ENCODE results near the gene CEP63. TPM values are rescaled to one million over a fixed set of nuclear protein-coding genes. Genes with fewer than 3 reads are reported as not detected.

CEP63 gene
- total RNA-seq, 2 experiments from 2014 or later = 13.2 to 15.1 TPM

GRCh38 chr3:134477002-134477401 lies 8.9 kb upstream of the CEP63 start:
- intact Hi-C loops (cut with DNase I, micrococcal nuclease) = loop anchor here in 1 of 2 experiments (10.0 kb wide), 1 partner anchor 662 kb away; no protein-coding TSS in a partner anchor
- ATAC-seq (ENCODE audit: poor library complexity) = no peak
- H3K4me1 Mint-ChIP-seq (ENCODE audit: low read depth) = peaks cover 11% of the 10 kb centered on the region
- ChIA-PET CTCF (interaction anchor here (1.2 to 6.4 kb wide), 3 partner anchors 8 to 265 kb away, joined by 3 to 35 read pairs (median 3); no protein-coding TSS in a partner anchor), POLR2A (interaction anchor here (0.7 to 1.7 kb wide), 2 partner anchors 9 to 1717 kb away, joined by 3 to 12 read pairs; partner anchors contain the start of genes ANAPC13 and CEP63)
- peaks cover 72% of the 10 kb centered on the region for H3K36me3 Mint-ChIP-seq (ENCODE audit: low read depth)
- Histone ChIP-seq H3K27me3 (ENCODE audit: control insufficient read depth in 1 of 2, insufficient read depth in 2 of 2, low read length in 2 of 2) (no peaks in the 10 kb centered on the region), H3K4me1 (ENCODE audit: insufficient read depth, low read length) (peaks cover 4% of the 10 kb centered on the region), H3K4me3 (ENCODE audit: low read length) (no peak overlapping the region), H3K27ac (ENCODE audit: low read depth in 1 of 2, low read length in 2 of 2) (no peak overlapping the region), H3K36me3 (ENCODE audit: insufficient read depth, low read length) (peaks cover 57% of the 10 kb centered on the region), H3K9me3 (ENCODE audit: control insufficient read depth in 1 of 2, insufficient read depth in 1 of 2, low read length in 2 of 2) (no peaks in the 10 kb centered on the region)
- H3K9me3 Mint-ChIP-seq = no peaks in the 10 kb centered on the region
- no peak for TF ChIP-seq CTCF (IDR thresholded peaks at IDR 0.05)
- H3K27ac Mint-ChIP-seq = no peak overlapping the region
- no peaks in the 10 kb centered on the region for H3K27me3 Mint-ChIP-seq
- DNase-seq = no peak
- no peak overlapping the region for H3K4me3 Mint-ChIP-seq

- POLR2A ChIA-PET = interaction anchor here (0.7 to 1.7 kb wide), 2 partner anchors 8 to 1716 kb away, joined by 3 to 12 read pairs; partner anchors contain the start of genes ANAPC13 and CEP63
These were observed 7.9 kb upstream of the CEP63 start for GRCh38 chr3:134477938-134478337.

DNA sequence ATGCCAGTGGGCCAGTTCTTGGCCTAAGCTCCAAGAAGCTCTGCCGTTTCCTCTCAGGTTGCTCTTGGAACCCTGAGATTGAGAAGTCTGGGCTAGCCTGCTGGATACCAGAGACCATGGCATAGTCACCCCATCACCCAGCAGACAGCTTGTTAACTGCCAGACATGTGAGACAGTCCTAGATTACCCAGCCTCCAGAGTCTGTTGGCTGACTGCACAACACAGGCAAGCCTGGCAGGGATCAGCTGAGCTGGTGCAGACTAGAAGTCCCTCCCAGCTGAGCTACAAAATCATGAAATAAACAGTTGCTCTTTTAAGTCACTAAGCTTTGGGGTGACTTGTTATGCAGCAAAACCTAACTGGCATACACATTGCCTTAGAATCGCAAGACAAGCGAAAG lies 5.3 kb upstream of the CEP63 start:
- no peak overlapping the region for H3K4me3 Mint-ChIP-seq
- no peaks in the 10 kb centered on the region for H3K9me3 Mint-ChIP-seq
- H3K27ac Mint-ChIP-seq = peak overlapping the region; percentile 14
- H3K4me1 Mint-ChIP-seq (ENCODE audit: low read depth) = peaks cover 35% of the 10 kb centered on the region
- Histone ChIP-seq H3K4me1 (ENCODE audit: insufficient read depth, low read length) (peaks cover 22% of the 10 kb centered on the region), H3K27me3 (ENCODE audit: control insufficient read depth in 1 of 2, insufficient read depth in 2 of 2, low read length in 2 of 2) (no peaks in the 10 kb centered on the region), H3K9me3 (ENCODE audit: control insufficient read depth in 1 of 2, insufficient read depth in 1 of 2, low read length in 2 of 2) (no peaks in the 10 kb centered on the region), H3K27ac (ENCODE audit: low read depth in 1 of 2, low read length in 2 of 2) (no peak overlapping the region), H3K4me3 (ENCODE audit: low read length) (no peak overlapping the region), H3K36me3 (ENCODE audit: insufficient read depth, low read length) (peaks cover 65% of the 10 kb centered on the region)
- TF ChIP-seq CTCF (IDR thresholded peaks at IDR 0.05) = no peak
- ATAC-seq (ENCODE audit: poor library complexity) (no peak), DNase-seq (no peak)
- H3K27me3 Mint-ChIP-seq = no peaks in the 10 kb centered on the region
- POLR2A ChIA-PET = no interaction called here
- H3K36me3 Mint-ChIP-seq (ENCODE audit: low read depth) = peaks cover 89% of the 10 kb centered on the region
- CTCF ChIA-PET = interaction anchor here (1.3 to 2.0 kb wide), 2 partner anchors 12 to 268 kb away, joined by 4 to 10 read pairs; no protein-coding TSS in a partner anchor
- intact Hi-C loops (cut with DNase I, micrococcal nuclease) = loop anchor here in 1 of 2 experiments (5.0 kb wide), 1 partner anchor 678 kb away; no protein-coding TSS in a partner anchor

More at GRCh38 chr3:134477938-134478337, 7.9 kb upstream of the CEP63 start:
- Mint-ChIP-seq H3K27me3 (no peaks in the 10 kb centered on the region), H3K4me1 (ENCODE audit: low read depth) (peaks cover 18% of the 10 kb centered on the region), H3K27ac (no peak overlapping the region), H3K36me3 (ENCODE audit: low read depth) (peaks cover 81% of the 10 kb centered on the region), H3K4me3 (no peak overlapping the region), H3K9me3 (no peaks in the 10 kb centered on the region)
- Histone ChIP-seq H3K27me3 (ENCODE audit: control insufficient read depth in 1 of 2, insufficient read depth in 2 of 2, low read length in 2 of 2) (no peaks in the 10 kb centered on the region), H3K27ac (ENCODE audit: low read depth in 1 of 2, low read length in 2 of 2) (no peak overlapping the region), H3K9me3 (ENCODE audit: control insufficient read depth in 1 of 2, insufficient read depth in 1 of 2, low read length in 2 of 2) (no peaks in the 10 kb centered on the region), H3K36me3 (ENCODE audit: insufficient read depth, low read length) (peaks cover 65% of the 10 kb centered on the region), H3K4me1 (ENCODE audit: insufficient read depth, low read length) (peaks cover 4% of the 10 kb centered on the region), H3K4me3 (ENCODE audit: low read length) (no peak overlapping the region)
- CTCF ChIA-PET = interaction anchor here (0.5 to 6.4 kb wide), 3 partner anchors 9 to 266 kb away, joined by 3 to 35 read pairs (median 3); no protein-coding TSS in a partner anchor
- no peak for DNase-seq
- TF ChIP-seq CTCF (IDR thresholded peaks at IDR 0.05) = no peak
- intact Hi-C loops (cut with DNase I, micrococcal nuclease) = loop anchor here in 1 of 2 experiments (10.0 kb wide), 1 partner anchor 663 kb away; no protein-coding TSS in a partner anchor
- no peak for ATAC-seq (ENCODE audit: poor library complexity)

All from CD4-positive, alpha-beta T cell (primary cell).